GM21717 (cell line): ENCODE data around the gene MRPL12.
"Not testable (repeated sequence)": the region's sequence is repeated elsewhere in the genome, so short reads cannot be mapped to it uniquely, and the experiment has no call there.

Source experiments
- ATAC-seq: cut with Tn5 transposase; IDR thresholded peaks from one replicate; pipeline ENCODE4 v1.9.1; 2021; ENCODE audit warnings: mild to moderate bottlenecking, moderate library complexity; ENCODE audit not compliant: unreplicated experiment

MRPL12 gene

GRCh38 chr17:81737947-81738800 lies 35.0 kb downstream of the MRPL12 start:
- no peak for ATAC-seq

GRCh38 chr17:81738801-81739393 lies 35.7 kb downstream of the MRPL12 start:
- ATAC-seq = no peak

- ATAC-seq = not testable (repeated sequence)
These were observed 36.4 kb downstream of the MRPL12 start for GRCh38 chr17:81739593-81739992.

DNA sequence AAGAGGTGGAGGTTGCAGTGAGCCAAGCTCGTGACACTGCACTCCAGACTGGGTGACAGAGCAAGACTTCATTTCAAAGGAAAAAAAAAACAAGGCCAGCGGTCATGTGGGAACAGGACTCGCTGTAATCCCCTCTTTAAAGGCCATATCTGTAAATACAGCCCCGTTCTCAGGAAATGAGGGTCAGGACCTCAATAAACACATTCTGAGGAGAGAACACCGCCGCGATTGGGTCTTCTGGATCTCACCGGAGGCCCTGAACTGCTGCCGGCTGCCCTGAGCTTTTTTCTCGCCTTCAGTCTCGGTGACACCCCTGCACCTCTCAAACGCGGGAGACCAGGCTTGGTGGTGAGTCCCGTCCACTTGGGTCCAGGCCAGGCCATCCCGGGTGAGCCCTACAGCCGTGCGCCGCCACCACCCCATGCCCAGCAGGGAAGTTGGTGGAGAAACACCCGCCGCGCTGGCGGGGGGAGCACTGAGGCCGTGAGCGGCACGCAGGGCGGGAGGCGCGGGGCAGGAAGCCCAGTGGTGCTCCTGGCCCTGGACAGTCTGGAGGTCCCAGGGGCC lies 37.3 kb downstream of the MRPL12 start:
- no peak for ATAC-seq

- no peak for ATAC-seq
These were observed 38.0 kb downstream of the MRPL12 start for GRCh38 chr17:81741049-81741593.

- no peak for ATAC-seq
These were observed 38.7 kb downstream of the MRPL12 start for GRCh38 chr17:81741594-81742452.
